DND-41 (cell line): ENCODE results near the gene MEF2D.

Experiments
- ATAC-seq: fragments of 200-7000 bp; cut with Tn5 transposase; 3 replicates; pipeline ENCODE4 v1.9.1; 2021; ENCODE audit warnings: low read depth; ENCODE audit not compliant: insufficient read depth
- DNase-seq: peaks from one replicate; pipeline ENCODE4 v3.0.0-alpha.2; 2020
- H2AFZ ChIP-seq: 2 replicates; pipeline ENCODE4 v1.6.0; 2012; ENCODE audit warnings: low read depth, low read length
- H3K27ac ChIP-seq: 2 replicates; pipeline ENCODE4 v1.5.1; 2012; ENCODE audit warnings: low read length, inconsistent platforms
- H3K27me3 ChIP-seq: fragments of 200-600 bp; sonication (generic); 2 replicates; pipeline ENCODE4 v1.6.0; 2012; ENCODE audit warnings: low read length, mild to moderate bottlenecking, inconsistent platforms; ENCODE audit not compliant: insufficient read depth, poor library complexity
- H3K36me3 ChIP-seq: 2 replicates; pipeline ENCODE4 v1.5.1; 2012; ENCODE audit warnings: low read length, inconsistent platforms; ENCODE audit not compliant: insufficient read depth
- H3K4me1 ChIP-seq: 2 replicates; pipeline ENCODE4 v1.5.1; 2012; ENCODE audit warnings: mild to moderate bottlenecking, low read length; ENCODE audit not compliant: insufficient read depth
- H3K4me2 ChIP-seq: 2 replicates; pipeline ENCODE4 v1.6.0; 2012; ENCODE audit warnings: mild to moderate bottlenecking, moderate library complexity, low read length, inconsistent platforms; ENCODE audit not compliant: insufficient read depth
- H3K4me3 ChIP-seq, 2 experiments: fragments of 200-600 bp in 1 of 2; shearing (Covaris generic) in 1 of 2; 2 replicates each; pipeline ENCODE4 v1.5.1; 2012 to 2016; ENCODE audit warnings: inconsistent platforms in 2 of 2, low read length in 2 of 2, mild to moderate bottlenecking in 2 of 2, low read depth in 1 of 2, moderate library complexity in 1 of 2
- H3K79me2 ChIP-seq: 2 replicates; pipeline ENCODE4 v1.6.0; 2012; ENCODE audit warnings: low read length, inconsistent platforms; ENCODE audit not compliant: insufficient read depth
- H3K9ac ChIP-seq: 2 replicates; pipeline ENCODE4 v1.6.0; 2012; ENCODE audit warnings: low read depth, mild to moderate bottlenecking, inconsistent platforms, low read length, moderate library complexity
- H3K9me3 ChIP-seq: 2 replicates; pipeline ENCODE4 v1.5.1; 2012; ENCODE audit warnings: low read length, moderate library complexity, mild to moderate bottlenecking, inconsistent platforms; ENCODE audit not compliant: insufficient read depth, severe bottlenecking
- H4K20me1 ChIP-seq: 2 replicates; pipeline ENCODE4 v1.6.0; 2012; ENCODE audit warnings: low read length; ENCODE audit not compliant: insufficient read depth
- EZH2 ChIP-seq: IDR thresholded peaks from 3 replicates; pipeline ENCODE4 v1.6.1; 2012; ENCODE audit warnings: borderline replicate concordance, low read depth, mild to moderate bottlenecking, moderate library complexity, low read length, inconsistent platforms; ENCODE audit not compliant: severe bottlenecking
- TF ChIP-seq, protein P1 (sequence below): IDR thresholded peaks from 2 replicates; pipeline ENCODE4 v1.5.1; 2012; ENCODE audit warnings: borderline replicate concordance, low read length, moderate library complexity, mild to moderate bottlenecking; ENCODE audit not compliant: poor library complexity, severe bottlenecking; ENCODE audit errors: extremely low read depth

The MEF2D gene

DNA sequence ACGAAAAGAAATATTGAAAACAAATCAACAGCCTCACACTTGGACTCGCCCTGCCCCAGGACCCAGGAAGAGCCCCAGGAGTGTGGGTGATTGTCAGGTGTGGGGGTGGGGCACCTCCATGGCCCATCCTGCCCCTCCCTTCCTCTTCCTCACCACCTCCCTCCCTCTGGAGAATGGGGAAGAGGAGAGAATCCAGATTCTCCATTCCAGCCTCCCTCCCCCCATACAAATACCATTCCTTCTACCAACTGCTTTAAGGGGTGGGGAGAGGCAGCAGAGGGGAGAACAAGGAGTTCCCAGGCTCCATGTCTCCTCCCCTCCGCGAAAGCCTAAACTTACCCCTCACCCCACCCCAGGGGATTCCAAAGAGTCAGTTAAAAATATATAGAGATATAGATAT is 36.7 kb downstream of the MEF2D start:
- Histone ChIP-seq H2AFZ (no peak overlapping the region), H3K4me1 (no peaks in the 10 kb centered on the region), H3K36me3 (peaks cover 39% of the 10 kb centered on the region), H3K27ac (no peak overlapping the region), H4K20me1 (no peaks in the 10 kb centered on the region), H3K79me2 (no peaks in the 10 kb centered on the region), H3K27me3 (no peaks in the 10 kb centered on the region), H3K9ac (no peak overlapping the region), H3K4me2 (no peak overlapping the region), H3K4me3 (no peak overlapping the region), H3K9me3 (no peaks in the 10 kb centered on the region)
- no peak for DNase-seq
- TF ChIP-seq, protein P1, sequence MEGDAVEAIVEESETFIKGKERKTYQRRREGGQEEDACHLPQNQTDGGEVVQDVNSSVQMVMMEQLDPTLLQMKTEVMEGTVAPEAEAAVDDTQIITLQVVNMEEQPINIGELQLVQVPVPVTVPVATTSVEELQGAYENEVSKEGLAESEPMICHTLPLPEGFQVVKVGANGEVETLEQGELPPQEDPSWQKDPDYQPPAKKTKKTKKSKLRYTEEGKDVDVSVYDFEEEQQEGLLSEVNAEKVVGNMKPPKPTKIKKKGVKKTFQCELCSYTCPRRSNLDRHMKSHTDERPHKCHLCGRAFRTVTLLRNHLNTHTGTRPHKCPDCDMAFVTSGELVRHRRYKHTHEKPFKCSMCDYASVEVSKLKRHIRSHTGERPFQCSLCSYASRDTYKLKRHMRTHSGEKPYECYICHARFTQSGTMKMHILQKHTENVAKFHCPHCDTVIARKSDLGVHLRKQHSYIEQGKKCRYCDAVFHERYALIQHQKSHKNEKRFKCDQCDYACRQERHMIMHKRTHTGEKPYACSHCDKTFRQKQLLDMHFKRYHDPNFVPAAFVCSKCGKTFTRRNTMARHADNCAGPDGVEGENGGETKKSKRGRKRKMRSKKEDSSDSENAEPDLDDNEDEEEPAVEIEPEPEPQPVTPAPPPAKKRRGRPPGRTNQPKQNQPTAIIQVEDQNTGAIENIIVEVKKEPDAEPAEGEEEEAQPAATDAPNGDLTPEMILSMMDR, result no peak
- TF ChIP-seq EZH2, result no peak
- ATAC-seq, result no peak

DNA sequence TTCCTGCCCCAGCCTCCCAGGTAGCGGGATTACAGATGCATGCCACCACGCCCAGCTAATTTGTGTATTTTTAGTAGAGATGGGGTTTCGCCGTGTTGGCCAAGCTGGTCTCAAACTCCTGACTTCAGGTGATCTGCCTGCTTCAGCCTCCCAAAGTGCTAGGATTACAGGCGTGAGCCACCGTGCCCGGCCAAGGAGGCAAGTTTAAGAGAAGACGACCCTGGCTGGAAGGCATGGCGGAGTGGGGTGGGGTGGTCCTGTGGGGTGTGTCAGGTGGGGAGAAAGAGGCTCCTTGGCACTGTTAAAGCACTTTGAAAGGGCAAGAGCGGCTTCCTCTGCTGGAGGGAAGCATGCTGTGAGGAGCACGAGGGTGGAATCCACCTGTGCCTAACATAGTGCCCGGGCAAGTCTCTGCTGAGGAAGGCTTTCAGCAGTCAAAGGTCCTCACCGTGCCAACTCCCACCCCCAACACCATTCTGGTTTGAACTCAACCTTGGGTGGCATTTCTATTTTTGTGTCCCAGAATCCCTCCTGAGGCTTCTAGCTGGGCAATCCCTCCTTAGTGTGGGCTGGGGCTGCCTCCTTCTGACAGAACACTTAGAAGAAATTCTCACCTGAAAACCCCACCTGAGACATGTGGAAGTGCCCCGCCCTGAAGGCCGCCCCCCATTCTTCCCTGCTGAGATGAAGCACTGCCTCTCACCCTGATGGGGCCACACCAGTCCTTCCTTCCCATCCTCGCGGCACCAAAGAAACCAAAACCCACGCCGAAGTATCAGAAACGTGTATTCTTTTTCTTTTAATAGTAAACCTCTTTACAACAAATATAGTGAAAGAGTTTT is 37.4 kb downstream of the MEF2D start:
- Histone ChIP-seq H3K4me3 (no peak overlapping the region), H3K79me2 (no peaks in the 10 kb centered on the region), H4K20me1 (no peaks in the 10 kb centered on the region), H3K36me3 (peaks cover 32% of the 10 kb centered on the region), H3K9ac (no peak overlapping the region), H3K4me2 (no peak overlapping the region), H2AFZ (no peak overlapping the region), H3K9me3 (no peaks in the 10 kb centered on the region), H3K27ac (no peak overlapping the region), H3K4me1 (peaks cover 3% of the 10 kb centered on the region), H3K27me3 (no peaks in the 10 kb centered on the region)
- DNase-seq (no peak), ATAC-seq (no peak)
- TF ChIP-seq EZH2, result no peak
- TF ChIP-seq, protein P1, result no peak

DNA sequence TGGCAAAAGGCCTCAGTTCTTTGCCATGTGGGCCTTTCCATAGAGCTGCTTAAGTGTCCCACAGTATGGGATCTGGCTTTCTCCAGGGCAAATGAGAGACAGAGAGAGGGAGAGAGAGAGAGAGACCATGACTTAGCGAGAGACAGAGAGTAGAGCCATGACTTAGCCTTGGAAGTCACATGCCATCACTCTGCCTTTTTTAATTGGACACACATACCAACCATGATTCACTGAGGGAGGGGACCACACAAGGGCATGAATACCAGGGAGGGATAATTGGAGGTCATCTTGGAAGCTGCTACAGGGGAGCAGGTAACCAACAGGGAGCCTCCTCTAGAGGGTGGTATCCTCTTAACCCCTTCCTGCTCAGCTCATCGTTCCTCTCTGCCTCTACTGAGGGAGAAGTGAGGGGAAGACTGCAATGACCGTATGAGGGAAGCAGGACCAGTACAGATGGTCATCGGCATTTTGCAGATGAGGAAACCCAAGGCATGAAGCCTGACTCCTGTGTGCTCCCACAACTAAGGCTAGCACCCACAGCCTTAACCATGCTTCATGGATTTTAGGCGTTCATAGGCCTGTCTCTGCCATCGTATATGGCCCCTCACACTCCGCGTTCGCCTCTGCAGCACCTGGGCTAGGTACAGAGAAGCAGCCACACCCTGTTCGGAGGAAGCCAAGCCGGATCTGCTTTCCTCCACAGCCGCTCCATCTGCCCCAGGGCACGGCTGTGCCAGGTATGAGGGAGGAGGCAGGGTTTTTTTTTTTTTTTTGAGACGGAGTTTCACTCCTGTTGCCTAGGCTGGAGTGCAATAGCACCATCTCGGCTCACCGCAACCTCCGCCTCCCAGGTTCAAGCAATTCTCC is 38.6 kb downstream of the MEF2D start:
- Histone ChIP-seq H3K4me3 (no peak overlapping the region), H3K4me1 (peaks cover 14% of the 10 kb centered on the region), H3K36me3 (peaks cover 23% of the 10 kb centered on the region), H2AFZ (no peak overlapping the region), H3K27ac (no peak overlapping the region), H3K79me2 (no peaks in the 10 kb centered on the region), H3K9me3 (no peaks in the 10 kb centered on the region), H4K20me1 (no peaks in the 10 kb centered on the region), H3K27me3 (no peaks in the 10 kb centered on the region), H3K4me2 (no peak overlapping the region), H3K9ac (no peak overlapping the region)
- DNase-seq, result no peak
- no peak for TF ChIP-seq EZH2
- TF ChIP-seq, protein P1, result no peak
- no peak for ATAC-seq
